DND-41 (cell line): ENCODE measurements around the gene RDH16.

Experiments
- ATAC-seq: fragments of 200-7000 bp; cut with Tn5 transposase; 3 replicates; pipeline ENCODE4 v1.9.1; 2021; ENCODE audit warnings: low read depth; ENCODE audit not compliant: insufficient read depth
- DNase-seq: peaks from one replicate; pipeline ENCODE4 v3.0.0-alpha.2; 2020
- H2AFZ ChIP-seq: 2 replicates; pipeline ENCODE4 v1.6.0; 2012; ENCODE audit warnings: low read depth, low read length
- H3K27ac ChIP-seq: 2 replicates; pipeline ENCODE4 v1.5.1; 2012; ENCODE audit warnings: low read length, inconsistent platforms
- H3K27me3 ChIP-seq: fragments of 200-600 bp; sonication (generic); 2 replicates; pipeline ENCODE4 v1.6.0; 2012; ENCODE audit warnings: low read length, mild to moderate bottlenecking, inconsistent platforms; ENCODE audit not compliant: insufficient read depth, poor library complexity
- H3K36me3 ChIP-seq: 2 replicates; pipeline ENCODE4 v1.5.1; 2012; ENCODE audit warnings: low read length, inconsistent platforms; ENCODE audit not compliant: insufficient read depth
- H3K4me1 ChIP-seq: 2 replicates; pipeline ENCODE4 v1.5.1; 2012; ENCODE audit warnings: mild to moderate bottlenecking, low read length; ENCODE audit not compliant: insufficient read depth
- H3K4me2 ChIP-seq: 2 replicates; pipeline ENCODE4 v1.6.0; 2012; ENCODE audit warnings: mild to moderate bottlenecking, moderate library complexity, low read length, inconsistent platforms; ENCODE audit not compliant: insufficient read depth
- H3K4me3 ChIP-seq, 2 experiments: fragments of 200-600 bp in 1 of 2; shearing (Covaris generic) in 1 of 2; 2 replicates each; pipeline ENCODE4 v1.5.1; 2012 to 2016; ENCODE audit warnings: inconsistent platforms in 2 of 2, low read length in 2 of 2, mild to moderate bottlenecking in 2 of 2, low read depth in 1 of 2, moderate library complexity in 1 of 2
- H3K79me2 ChIP-seq: 2 replicates; pipeline ENCODE4 v1.6.0; 2012; ENCODE audit warnings: low read length, inconsistent platforms; ENCODE audit not compliant: insufficient read depth
- H3K9ac ChIP-seq: 2 replicates; pipeline ENCODE4 v1.6.0; 2012; ENCODE audit warnings: low read depth, mild to moderate bottlenecking, inconsistent platforms, low read length, moderate library complexity
- H3K9me3 ChIP-seq: 2 replicates; pipeline ENCODE4 v1.5.1; 2012; ENCODE audit warnings: low read length, moderate library complexity, mild to moderate bottlenecking, inconsistent platforms; ENCODE audit not compliant: insufficient read depth, severe bottlenecking
- H4K20me1 ChIP-seq: 2 replicates; pipeline ENCODE4 v1.6.0; 2012; ENCODE audit warnings: low read length; ENCODE audit not compliant: insufficient read depth
- CTCF ChIP-seq: IDR thresholded peaks from 2 replicates; pipeline ENCODE4 v1.5.1; 2012; ENCODE audit warnings: borderline replicate concordance, low read length, moderate library complexity, mild to moderate bottlenecking; ENCODE audit not compliant: poor library complexity, severe bottlenecking; ENCODE audit errors: extremely low read depth
- EZH2 ChIP-seq: IDR thresholded peaks from 3 replicates; pipeline ENCODE4 v1.6.1; 2012; ENCODE audit warnings: borderline replicate concordance, low read depth, mild to moderate bottlenecking, moderate library complexity, low read length, inconsistent platforms; ENCODE audit not compliant: severe bottlenecking

The RDH16 gene

GRCh38 chr12:56996793-56997545 is 39.6 kb upstream of the RDH16 start:
- no peak for TF ChIP-seq EZH2
- no peak for TF ChIP-seq CTCF

GRCh38 chr12:56995930-56996496 is 38.6 kb upstream of the RDH16 start:
- TF ChIP-seq EZH2 (no peak), CTCF (no peak)
- H4K20me1 ChIP-seq: peaks cover 29% of the 10 kb centered on the region; the same call in 1 of the 2 replicates

More at GRCh38 chr12:56996793-56997545, 39.6 kb upstream of the RDH16 start:
- no peak overlapping the region for H3K4me2 ChIP-seq
- no peaks in the 10 kb centered on the region for H3K4me1 ChIP-seq
- peaks cover 35% of the 10 kb centered on the region for H3K36me3 ChIP-seq
- peaks cover 23% of the 10 kb centered on the region for H3K79me2 ChIP-seq
- no peak overlapping the region for H3K9ac ChIP-seq
- no peak overlapping the region for H3K4me3 ChIP-seq
- H3K9me3 ChIP-seq: no peaks in the 10 kb centered on the region
- H2AFZ ChIP-seq: no peak overlapping the region
- DNase-seq (no peak), ATAC-seq (no peak)
- peaks cover 37% of the 10 kb centered on the region for H4K20me1 ChIP-seq
- H3K27me3 ChIP-seq: no peaks in the 10 kb centered on the region
- no peak overlapping the region for H3K27ac ChIP-seq

GRCh38 chr12:56995201-56995929 is 38.0 kb upstream of the RDH16 start:
- H4K20me1 ChIP-seq: peaks cover 23% of the 10 kb centered on the region; the same call in 1 of the 2 replicates
- no peak overlapping the region for H2AFZ ChIP-seq
- no peak overlapping the region for H3K9ac ChIP-seq

More at GRCh38 chr12:56995930-56996496, 38.6 kb upstream of the RDH16 start:
- no peak overlapping the region for H3K4me3 ChIP-seq
- no peaks in the 10 kb centered on the region for H3K4me1 ChIP-seq
- H3K27me3 ChIP-seq: no peaks in the 10 kb centered on the region
- H3K79me2 ChIP-seq: peaks cover 14% of the 10 kb centered on the region; the same call in 1 of the 2 replicates
- peaks cover 26% of the 10 kb centered on the region for H3K36me3 ChIP-seq
- DNase-seq: no peak
- no peaks in the 10 kb centered on the region for H3K9me3 ChIP-seq
- no peak overlapping the region for H3K4me2 ChIP-seq
- no peak for ATAC-seq
- no peak overlapping the region for H3K9ac ChIP-seq
- no peak overlapping the region for H3K27ac ChIP-seq
- no peak overlapping the region for H2AFZ ChIP-seq

More at GRCh38 chr12:56995201-56995929, 38.0 kb upstream of the RDH16 start:
- H3K9me3 ChIP-seq: no peaks in the 10 kb centered on the region
- no peaks in the 10 kb centered on the region for H3K4me1 ChIP-seq
- TF ChIP-seq EZH2 (no peak), CTCF (no peak)
- peaks cover 8% of the 10 kb centered on the region; the same call in 1 of the 2 replicates for H3K79me2 ChIP-seq
- no peaks in the 10 kb centered on the region for H3K27me3 ChIP-seq
- no peak for DNase-seq
- no peak overlapping the region for H3K4me3 ChIP-seq
- H3K4me2 ChIP-seq: no peak overlapping the region
- H3K36me3 ChIP-seq: peaks cover 21% of the 10 kb centered on the region
- no peak overlapping the region for H3K27ac ChIP-seq
- no peak for ATAC-seq
